Forelimb muscle (tissue), 1 donor: ENCODE measurements around the gene TBL1X. TPM values are rescaled to one million over a fixed set of nuclear protein-coding genes. Genes with fewer than 3 reads are reported as not detected.
"Not testable (repeated sequence)": the region's sequence is repeated elsewhere in the genome, so short reads cannot be mapped to it uniquely, and the experiment has no call there.

Source experiments
- DNase-seq: peaks from one replicate; pipeline ENCODE4 v3.0.0-alpha.2; 2013; ENCODE audit warnings: low read depth
- polyA plus RNA-seq: library from polyadenylated mRNA; unstranded; fragments of 120-200 nt; gene quantifications from one replicate; pipeline ENCODE4 v1.2.1, GENCODE V29; 2013; ENCODE audit not compliant: insufficient read length

Gene TBL1X
- polyA plus RNA-seq, 1 donor: 8.8 TPM

DNA sequence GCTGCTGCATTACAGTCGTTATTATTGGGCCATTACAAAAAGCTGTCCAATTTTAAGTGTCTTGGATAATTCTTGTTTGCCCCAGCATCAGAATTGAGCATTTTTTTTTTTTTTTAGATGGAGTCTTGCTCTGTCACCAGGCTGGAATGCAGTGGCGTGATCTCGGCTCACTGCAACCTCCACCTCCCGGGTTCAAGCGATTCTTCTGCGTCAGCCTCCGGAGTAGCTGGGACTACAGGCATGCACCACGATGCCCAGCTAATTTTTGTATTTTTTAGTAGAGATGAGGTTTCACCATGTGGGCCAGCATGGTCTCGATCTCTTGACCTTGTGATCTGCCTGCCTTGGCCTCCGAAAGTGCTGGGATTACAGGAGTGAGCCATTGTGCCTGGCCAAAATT, 71.3 kb downstream of the TBL1X start:
- not testable (repeated sequence) for DNase-seq

DNA sequence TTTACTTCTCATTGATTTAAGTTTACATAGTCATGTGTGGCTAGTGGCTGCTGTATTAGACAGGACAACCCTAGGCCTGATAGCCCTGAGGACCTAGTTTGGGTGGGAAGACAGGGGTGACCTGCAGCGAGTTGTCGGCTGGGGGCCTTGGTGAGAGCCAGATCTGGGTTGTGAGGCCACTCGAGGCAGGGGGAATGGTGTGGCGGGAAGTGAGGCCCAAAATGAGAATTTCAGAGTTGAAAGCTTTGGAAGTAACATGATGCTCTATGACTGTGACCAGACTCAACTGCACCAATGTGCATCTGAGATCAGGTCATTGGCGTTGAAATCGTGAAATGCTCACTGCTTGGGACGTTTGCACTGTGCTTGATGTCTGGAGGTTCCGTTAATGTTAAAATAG, 72.9 kb downstream of the TBL1X start:
- DNase-seq: no peak

DNA sequence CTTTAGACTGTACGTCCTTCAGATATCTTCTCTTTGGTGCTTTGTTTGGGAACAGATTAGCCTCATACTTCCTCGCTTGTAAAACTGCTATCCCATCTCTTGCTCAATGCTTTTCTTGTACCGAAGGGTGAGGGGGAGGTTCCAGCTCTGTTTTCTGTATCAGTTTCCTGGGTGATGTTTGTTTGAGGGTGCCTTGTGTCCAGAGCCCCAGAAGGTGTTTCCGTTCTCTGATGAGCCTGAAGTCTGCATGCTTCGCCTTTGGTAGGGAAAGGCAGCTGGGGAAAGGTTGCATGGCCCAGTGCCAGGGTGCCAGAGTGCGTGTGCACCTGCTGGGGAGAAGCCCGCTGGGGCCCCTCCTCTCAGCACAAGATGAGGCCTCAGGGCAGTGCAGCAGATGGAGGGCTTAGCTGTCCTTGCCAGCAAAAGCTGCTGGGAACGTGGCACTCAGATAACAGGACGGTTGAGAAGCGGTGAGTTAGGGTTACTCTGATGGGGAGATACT, 73.7 kb downstream of the TBL1X start:
- DNase-seq: no peak

DNA sequence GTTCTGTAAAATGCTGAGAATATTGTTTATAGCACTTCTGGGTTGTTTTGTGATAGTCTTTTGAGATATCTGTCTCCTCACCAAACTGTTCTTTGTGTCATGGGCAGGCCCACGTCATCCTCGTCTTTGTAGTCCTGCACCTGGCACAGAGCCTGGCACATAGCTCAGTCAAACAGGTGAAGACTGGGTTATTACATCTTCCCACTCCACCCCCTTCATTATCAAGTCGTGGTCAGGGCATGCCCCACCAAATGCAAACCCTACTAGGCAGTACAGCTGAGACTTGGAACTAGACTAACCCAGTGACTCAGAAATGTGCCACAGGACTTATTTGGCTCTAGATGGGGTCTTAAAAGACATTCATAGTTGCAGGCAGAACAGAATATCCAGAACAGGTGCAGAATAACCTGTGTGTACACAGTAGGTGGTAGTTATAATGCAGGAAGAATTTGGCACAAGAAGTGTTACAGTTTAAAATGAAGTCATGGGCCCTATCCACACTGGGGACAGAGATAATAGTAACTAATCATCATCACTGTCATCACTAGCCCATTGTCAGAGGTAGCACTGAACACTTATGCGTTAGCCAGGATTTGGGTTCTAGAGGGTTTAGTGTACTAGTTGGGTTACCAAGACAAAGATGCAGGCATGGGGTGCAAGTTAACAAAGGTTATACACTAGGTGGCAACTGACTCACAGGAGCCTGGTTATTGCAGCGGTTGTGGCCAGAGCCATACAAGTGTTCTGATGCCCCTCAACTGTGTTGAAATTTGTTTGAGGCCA, 74.9 kb downstream of the TBL1X start:
- no peak for DNase-seq

DNA sequence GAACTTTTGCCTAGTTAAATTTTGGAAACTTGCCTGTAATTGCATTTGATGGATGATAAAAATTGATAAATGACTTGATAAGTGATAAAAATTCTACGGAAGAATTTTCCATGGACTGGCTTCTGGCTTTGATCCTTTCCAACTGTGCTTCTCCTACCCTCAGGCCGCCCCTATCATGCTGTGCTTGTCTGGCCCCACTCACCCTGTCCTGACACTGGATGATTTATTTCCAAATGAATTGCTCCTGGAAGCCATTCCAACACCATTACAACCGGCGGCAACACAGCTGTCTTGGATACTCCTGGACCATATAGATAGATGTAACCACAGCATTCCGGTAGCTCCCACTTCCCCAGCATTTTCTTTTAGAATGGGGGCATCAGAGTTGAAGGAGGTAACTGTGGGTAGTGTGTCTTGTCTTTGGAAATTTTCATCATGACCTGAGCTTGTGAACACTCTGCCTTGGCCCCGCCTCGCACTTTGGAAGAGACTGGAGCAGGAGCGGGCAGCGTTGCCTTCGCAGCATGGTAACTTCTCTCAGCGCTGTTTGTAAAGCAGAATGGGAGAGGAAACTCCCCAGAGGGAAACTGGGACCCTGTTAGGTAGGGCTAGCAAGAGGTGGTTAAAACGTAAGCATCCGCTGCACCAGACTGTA, 77.4 kb downstream of the TBL1X start:
- no peak for DNase-seq

DNA sequence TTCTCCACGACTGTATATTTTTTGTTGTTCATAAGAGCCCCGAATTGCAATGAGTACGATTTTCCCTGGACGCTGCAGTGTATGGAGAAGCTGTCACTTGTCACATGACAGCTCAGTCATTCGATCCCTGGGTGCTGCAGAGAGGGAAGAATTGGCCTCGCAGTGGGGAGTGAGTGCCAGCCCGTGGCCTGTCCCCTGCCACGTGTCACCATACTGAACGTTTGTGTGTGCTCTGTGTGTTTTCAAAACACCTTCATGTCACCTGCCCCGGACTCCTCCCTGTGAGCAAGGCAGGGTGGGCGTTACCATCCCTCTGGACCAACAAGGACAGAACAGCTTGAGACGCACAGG, 77.9 kb downstream of the TBL1X start:
- DNase-seq: no peak

DNA sequence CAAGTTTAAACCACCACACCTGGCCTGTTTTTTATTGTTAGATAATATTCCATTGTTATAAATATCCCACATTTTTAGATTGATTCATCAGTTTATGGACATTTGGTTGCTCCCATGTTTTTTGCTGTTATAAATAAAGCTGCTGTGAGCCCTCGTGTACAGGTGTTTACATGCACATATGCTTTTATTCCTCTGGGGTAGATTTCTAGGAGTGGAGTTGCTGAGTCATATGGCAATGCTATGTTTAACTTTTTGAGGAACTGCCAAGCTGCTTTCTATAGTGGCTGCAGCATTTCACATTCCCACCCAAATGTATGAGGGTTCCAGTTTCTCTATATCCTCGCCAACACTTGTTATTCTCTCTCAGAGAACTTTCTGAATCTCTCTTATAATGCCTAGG, 90.5 kb downstream of the TBL1X start:
- DNase-seq: no peak

DNA sequence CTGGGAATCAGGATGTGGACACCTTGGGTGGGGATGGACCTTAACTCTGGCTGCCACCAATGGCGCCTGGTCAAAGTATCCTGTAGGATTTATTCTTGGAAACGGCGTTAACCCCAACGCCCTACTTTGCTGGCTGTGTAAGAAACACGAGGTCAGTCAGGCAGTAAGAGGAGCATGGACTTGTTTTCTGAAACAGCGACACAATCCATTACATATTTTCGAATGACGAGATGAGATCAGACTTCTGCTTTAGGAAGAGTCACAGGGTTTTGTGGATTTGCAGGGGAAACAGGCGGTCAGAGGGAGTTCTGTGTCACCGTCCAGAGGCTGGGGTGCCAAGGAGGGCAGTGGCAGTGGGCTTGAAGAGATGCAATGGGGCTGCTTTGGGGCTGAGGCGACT, 92.2 kb downstream of the TBL1X start:
- no peak for DNase-seq

DNA sequence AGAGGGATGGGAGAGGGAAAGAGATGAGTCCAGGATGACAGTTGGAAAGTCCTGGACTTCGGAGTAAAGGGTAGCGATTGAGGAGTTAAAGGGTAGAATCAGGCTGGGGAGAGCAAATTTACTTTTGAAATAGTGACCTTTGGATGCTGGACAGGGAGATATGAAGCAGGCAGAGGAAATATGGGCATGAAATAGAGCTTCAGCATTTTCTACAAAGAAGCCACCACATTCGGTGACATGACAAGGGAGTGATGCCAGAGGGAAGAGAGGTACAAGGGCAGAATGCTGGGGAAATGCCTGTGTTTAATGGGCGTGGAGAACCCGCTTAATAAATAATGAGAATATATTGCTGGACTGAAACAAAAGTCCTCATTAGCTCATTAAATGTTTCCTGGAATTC, 92.7 kb downstream of the TBL1X start:
- no peak for DNase-seq

DNA sequence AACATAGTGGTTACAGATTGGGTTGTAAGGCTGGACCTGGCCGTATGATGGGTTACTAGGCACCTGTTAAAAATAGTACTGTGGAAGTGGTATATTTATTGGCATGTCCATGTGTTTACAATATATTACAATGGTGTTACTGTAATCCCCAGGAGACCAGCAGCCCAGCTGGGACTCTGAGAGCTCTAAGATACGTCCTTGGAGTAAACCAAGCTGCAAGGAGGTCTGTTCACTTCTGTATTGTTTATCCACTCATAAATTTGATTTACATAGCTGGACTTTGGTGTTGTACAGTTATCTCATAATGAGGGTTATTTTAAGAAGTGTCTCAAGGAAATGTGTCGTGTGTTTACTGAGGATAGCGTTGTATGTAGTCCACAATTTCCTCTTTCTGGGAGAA, 93.8 kb downstream of the TBL1X start:
- no peak for DNase-seq

DNA sequence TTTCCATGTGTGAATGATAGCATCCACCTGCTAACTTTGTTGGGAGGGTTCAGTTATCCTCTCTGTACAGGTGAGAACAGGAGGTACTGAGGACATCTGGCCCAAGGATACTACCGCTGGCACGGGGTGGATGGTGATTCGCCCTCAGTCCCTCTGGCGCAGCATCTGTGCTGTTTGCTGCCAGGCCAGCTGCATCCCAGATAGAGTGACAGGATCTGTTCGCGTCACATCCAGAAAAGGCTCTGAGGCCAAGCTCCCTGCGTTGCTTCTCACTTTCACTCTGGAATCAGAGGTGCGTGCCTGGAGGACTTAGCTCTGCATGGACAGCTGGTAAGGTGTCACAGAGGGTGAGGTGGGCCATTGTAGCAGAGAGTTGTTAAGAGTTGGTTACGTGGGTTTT, 95.4 kb downstream of the TBL1X start:
- DNase-seq: no peak

DNA sequence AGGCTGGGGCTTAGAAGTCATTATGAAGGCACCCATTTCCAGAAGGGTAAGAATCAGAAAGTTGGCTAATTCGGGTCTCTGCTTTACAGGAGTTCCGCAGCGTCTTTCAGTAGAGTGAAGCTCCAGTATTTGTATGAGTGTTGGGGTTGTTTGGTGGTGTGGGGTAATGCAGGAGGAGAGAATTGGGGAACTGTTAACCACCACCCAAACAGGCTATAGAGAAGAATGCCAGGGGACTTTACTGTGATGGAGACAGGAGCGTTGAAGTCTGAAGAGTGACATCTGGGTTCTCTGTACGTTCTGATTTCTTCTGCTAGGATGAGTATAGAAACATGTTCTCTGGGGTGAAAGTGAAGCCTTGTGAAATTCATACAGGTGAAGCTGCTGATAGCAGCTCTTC, 96.3 kb downstream of the TBL1X start:
- DNase-seq: no peak

DNA sequence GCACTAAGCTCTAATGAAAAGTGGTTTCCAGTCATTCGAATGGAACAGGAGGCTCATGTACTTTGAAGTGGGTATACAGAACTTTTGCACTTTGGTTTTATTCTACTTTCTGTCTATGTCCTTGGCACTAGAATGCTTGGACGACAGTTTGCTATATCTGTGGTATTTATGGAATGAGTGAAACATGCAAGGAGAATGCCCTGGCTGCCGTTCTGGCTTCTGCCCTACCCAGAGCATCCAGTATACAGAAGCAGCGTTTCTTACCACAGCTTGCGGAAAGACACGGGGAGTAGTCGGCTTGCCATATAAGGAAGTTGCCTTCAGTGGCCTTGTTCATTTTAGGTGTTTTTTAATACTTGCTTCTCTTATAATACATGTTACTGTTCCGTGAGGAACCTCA, 98.0 kb downstream of the TBL1X start:
- DNase-seq: no peak

DNA sequence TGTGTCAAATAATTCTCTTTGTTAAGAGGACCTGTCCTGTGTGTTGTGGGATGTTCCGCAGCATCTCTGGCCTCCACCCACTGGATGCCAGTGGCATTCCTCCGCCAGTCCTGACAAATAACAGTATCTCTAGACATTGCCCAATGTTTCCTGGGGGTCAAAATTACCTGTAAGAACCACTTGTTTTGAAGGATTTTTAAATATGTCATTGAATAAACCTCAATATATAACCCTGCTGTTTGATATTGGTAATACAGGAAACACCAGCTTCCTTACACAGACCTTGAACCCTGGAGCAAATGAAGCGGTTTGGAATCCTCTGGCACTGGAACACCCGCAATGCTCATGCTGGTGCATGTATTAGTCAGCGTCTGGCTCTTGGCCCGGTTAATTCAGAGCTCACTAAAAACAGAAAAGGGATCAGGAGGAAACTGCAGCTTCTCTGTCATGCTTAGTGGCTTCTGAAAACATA, 101.3 kb downstream of the TBL1X start:
- DNase-seq: peak; percentile 24

DNA sequence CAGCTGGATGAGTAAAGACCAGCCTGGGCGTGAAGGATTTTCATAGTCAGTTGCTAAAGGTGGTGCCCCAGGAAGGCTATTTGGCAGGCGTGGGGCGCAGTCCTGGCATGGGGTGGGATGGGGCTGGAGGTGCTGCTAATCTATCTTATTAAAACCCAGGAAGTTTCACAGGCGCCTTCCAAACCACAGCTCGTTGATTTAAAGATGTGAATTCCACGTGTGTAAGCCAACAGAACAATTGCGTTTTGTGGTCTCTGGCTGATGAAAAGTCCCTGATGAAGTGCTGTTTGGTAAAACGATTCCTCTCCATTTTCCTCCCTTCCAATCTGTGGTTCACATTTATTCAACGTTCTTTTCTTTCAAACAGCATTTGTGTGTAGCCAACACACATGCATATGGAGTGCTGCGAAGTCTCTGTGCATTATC, 105.0 kb downstream of the TBL1X start:
- peak; percentile 35 for DNase-seq

DNA sequence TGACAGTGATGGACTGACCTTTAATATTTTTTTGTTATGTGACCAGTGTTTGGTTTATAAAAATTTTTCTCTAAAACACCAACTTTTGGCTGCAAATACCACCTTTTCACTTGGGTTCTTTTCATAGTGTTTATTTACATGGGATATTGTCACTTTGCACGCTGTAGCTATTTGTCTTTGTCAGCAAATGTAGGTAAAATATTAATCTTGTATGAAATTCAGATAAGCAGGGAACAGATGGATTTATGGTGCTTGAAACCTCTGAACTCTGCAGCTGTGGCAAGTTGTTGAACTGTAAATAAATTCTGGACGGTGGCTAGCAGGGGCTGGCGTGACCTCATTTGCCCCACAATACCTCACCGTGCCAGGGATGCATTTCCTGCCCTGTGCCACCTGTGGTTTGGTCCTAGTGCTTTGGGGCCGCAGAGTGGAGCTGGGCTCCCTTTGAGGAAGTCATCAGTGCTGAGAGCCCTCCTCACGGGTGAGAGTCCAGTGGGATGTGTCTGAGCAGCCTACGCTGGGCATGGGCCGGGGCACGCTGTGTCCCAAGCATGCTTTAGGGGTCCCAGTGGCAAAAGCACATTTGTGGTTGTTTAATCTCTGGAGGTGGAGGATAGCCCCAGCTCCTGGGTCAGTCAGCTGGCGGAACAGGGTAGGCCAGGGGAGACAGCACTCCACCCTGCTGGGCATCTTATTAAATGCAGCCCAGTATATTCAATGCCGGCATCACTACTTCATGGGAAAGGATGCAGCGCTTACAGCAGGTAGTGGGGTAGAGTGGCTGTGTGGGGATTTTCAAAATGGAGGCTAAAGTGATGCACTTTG, 108.6 kb downstream of the TBL1X start:
- no peak for DNase-seq

DNA sequence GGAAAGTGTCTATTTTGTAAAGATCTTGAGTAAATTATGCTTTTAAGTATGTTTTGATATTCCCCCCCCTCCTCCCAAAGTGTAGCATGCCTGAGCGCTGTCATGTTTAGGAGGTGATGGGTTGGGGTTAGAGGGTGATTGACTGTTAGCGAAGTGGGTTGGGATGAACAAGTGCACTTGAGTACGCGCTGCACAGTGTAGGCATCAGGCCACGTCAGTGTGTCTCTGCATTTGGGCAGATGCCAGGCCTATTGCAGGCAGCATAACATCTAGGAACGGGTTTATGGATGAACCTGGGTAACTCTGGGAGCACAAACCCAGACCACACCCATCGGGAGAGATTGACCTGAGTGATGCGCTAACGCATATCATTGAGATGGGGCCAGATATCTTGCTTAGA, 111.2 kb downstream of the TBL1X start:
- no peak for DNase-seq

DNA sequence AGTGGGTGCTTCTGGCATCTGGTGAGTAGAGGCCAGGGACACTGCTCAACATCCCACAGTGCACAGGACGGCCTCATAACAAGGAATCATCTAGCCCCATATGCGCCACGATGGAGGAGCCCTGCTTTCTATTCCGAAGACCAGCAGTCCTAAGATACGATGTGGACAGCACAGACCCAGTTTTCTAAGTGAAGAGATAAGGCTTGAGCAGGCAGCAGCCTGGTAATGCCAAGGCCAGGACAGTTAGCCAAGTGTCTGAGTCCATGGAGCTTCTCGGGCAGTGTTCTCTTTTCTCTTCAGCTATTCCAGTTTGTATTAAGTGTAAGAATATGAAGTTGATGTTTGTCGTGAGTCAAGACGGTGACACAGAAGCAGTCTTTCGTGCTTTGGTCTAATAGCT, 112.7 kb downstream of the TBL1X start:
- no peak for DNase-seq

DNA sequence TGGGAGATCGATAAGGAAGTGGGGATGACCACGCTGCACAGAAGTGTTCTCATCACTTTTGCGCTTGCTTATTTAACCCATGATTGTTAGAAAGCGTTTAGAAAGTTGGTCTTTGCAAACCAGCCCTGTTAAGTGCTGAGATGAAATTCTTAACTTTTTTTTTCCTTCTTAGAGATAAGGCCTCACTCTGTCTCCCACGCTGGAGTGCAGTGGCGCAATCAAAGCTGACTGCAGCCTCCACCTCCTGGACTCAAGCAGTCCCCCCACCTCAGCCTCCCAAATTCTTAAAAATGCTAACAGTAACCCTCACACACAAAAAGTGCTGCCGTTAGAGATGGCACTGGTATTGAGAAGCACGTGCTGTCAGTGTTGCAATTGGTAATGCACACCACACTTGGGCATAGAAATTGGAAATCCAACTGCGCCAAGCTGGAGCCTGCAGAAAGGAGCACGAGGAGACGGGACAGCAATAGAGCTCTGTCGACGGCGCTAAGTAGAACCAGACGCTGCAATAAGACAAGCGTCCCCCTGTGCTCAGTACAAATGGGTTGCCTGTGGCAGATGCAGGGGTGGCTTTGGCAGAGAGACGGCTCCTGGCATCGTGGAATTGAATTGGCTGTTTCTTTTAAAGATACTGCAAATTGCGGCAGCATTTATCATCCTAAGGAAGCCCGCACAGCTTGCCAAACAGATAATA, 113.4 kb downstream of the TBL1X start:
- DNase-seq: no peak

DNA sequence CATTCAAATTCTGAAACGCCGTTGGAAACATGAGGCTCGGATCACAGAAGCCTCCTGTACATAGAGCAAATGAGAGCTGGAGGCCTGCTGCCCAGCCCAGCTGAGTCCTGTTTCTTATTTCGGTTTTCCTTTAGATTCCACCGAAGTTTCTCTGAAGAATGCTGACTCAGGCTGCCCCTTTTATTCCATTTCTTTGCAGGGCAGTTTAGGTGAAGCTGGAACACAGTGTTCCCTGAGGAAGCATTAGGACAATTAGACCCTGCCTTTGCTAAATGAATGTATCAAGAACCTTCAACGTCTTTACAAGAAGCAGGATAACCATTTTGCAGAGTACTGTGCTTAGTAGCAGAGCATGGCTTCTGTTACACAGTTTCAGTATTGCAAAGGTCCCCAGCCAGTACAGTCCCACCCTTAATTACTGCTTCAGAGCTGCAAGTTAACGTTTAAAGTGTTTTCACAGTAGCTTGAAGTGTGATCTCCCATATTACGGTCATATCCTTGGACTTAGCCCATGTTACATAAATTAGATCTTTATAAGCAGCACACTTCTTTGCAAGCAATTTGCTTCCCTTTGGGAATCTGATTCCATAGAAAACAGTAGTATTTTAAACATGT, 117.0 kb downstream of the TBL1X start:
- DNase-seq: no peak

DNA sequence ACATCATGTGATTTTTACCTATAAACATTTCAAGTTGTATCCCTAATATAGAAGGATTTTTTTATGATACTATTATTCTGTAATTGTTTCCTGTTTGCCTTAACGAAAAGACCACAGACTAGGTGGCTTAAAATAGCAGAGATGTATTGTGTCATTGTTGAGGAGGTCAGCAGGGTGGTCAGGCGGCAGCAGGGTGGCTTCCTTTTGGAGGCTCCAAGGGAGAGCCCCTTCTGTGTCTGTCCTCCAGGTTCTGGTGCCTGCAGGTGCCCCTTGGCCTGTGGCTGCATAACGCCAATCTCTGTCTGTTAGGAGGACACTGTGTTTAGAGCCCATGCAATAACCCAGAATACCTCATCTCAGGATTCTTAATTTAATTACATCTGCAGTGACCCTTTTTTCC, 118.1 kb downstream of the TBL1X start:
- DNase-seq: no peak
